Gastroesophageal sphincter (tissue), 4 donors: ENCODE measurements around the gene TIAM2. TPM values are rescaled to one million over a fixed set of nuclear protein-coding genes. Genes with fewer than 3 reads are reported as not detected.
"Not testable (repeated sequence)": the region's sequence is repeated elsewhere in the genome, so short reads cannot be mapped to it uniquely, and the experiment has no call there.

ENCODE experiments used
- ATAC-seq: fragments of 150-250 bp; one replicate; pipeline ENCODE4 v1.9.1; 2016; ENCODE audit warnings: mild to moderate bottlenecking, moderate library complexity
- H3K27ac ChIP-seq, 4 donors: fragments of 200-600 bp; sonication (generic) in 3 of 4; 1 replicate in 3 of 4; 2 replicates in 1 of 4; pipeline ENCODE4 v1.5.1; 2016 to 2019
- H3K27me3 ChIP-seq: fragments of 200-600 bp; sonication (generic); one replicate; pipeline ENCODE4 v1.5.1; 2019
- H3K36me3 ChIP-seq, 2 donors: fragments of 200-600 bp; sonication (generic); one replicate each; pipeline ENCODE4 v1.5.1; 2019; ENCODE audit warnings: control low read depth in 1 of 2
- H3K4me1 ChIP-seq, 3 donors: fragments of 200-600 bp; sonication (generic); 1 replicate in 2 of 3; 2 replicates in 1 of 3; pipeline ENCODE4 v1.5.1; 2016 to 2019; ENCODE audit warnings: control low read depth in 2 of 3
- H3K4me3 ChIP-seq, 2 donors: fragments of 200-600 bp; sonication (generic); one replicate each; pipeline ENCODE4 v1.5.1; 2019; ENCODE audit warnings: mild to moderate bottlenecking in 1 of 2, moderate library complexity in 1 of 2
- H3K9me3 ChIP-seq, 3 donors: fragments of 200-600 bp; sonication (generic); one replicate each; pipeline ENCODE4 v1.5.1; 2017 to 2019; ENCODE audit warnings: control low read depth in 2 of 3
- EP300 ChIP-seq: sonication (generic); formaldehyde crosslinking; IDR thresholded peaks from one replicate; pipeline ENCODE4 v1.6.1; 2017; ENCODE audit warnings: antibody characterized with exemption, mild to moderate bottlenecking
- POLR2A ChIP-seq, 2 donors: fragments of 450-650 bp; IDR thresholded peaks; one replicate each; pipeline ENCODE4 v1.6.1; 2017; ENCODE audit warnings: antibody characterized with exemption in 2 of 2, mild to moderate bottlenecking in 2 of 2, moderate library complexity in 1 of 2
- POLR2AphosphoS5 ChIP-seq: sonication (generic); formaldehyde crosslinking; IDR thresholded peaks from one replicate; pipeline ENCODE4 v1.6.1; 2017; ENCODE audit warnings: antibody characterized with exemption
- WGBS, 2 donors: methylation state at CpG; one replicate each; pipeline ENCODE4 v1.1.5; 2018; ENCODE audit warnings: low coverage in 1 of 2; 5-methylcytosine and 5-hydroxymethylcytosine counted together
- total RNA-seq, 4 donors: library from RNA; depleted of rRNA; stranded (reverse); fragments of >200 nt; gene quantifications; one replicate each; pipeline ENCODE4 v1.1.0, GENCODE V29; 2016
- TF ChIP-seq, protein P1 (sequence below), 4 experiments: fragments of 200-600 bp in 2 of 4; fragments of 450-650 bp in 2 of 4; sonication (generic) in 1 of 4; IDR thresholded peaks; one replicate each; pipeline ENCODE4 v1.5.1; 2017 to 2019; ENCODE audit warnings: antibody characterized with exemption in 4 of 4, mild to moderate bottlenecking in 2 of 4, moderate library complexity in 2 of 4

Gene TIAM2
- total RNA-seq, 4 donors from 2014 or later, result 6.3 to 22.6 (median 14.2) TPM

DNA sequence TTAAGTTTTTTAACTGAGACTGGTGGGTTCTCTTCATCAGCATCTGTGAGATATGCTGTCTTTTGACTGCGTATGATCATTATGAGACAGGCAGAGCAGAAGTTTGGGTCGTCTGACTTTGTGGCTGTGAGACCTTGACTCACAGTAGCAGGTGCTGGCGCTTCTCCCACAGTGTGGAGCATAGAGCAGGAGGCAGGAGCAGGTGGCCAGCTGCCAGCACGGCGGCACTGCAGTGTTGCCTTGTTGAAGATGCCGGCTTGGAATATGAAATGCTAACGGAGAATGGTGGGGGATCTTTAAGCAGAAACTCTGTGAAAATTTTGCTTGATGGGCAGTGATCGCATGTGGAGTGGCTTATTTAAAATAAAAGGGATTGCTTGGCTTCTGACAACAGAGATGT lies 105.0 kb downstream of the TIAM2 start:
- WGBS, 2 donors, result 59% methylated on average over 6 of the region's 8 CpGs; no CpG with 5 or more reads in 1 of the 2 donors
- Histone ChIP-seq H3K9me3 (no peaks in the 10 kb centered on the region), H3K27me3 (no peaks in the 10 kb centered on the region), H3K4me1 (no peaks in the 10 kb centered on the region), H3K4me3 (no peak overlapping the region), H3K36me3 (no peaks in the 10 kb centered on the region), H3K27ac (no peak overlapping the region)
- no peak for TF ChIP-seq POLR2AphosphoS5
- no peak for ATAC-seq

DNA sequence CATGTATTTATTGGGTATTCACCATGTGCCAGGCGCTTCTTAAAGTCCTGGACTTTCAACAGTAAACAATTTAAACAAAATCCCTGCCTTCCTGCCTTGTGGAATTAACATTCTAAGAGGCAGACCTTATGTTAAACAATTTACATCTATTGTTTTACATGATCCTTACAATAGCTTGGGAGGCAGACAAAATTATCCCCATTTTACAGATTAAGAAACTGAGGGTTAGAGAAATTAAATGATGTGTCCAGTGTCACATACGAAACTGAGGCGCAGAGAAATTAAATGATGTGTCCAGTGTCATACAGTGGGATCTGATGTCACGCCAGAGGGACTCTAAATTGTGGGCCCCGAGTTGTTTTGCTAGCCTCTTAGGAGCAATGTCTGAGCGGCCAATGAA lies 105.5 kb downstream of the TIAM2 start:
- ATAC-seq, result no peak
- no peak for TF ChIP-seq EP300
- TF ChIP-seq POLR2A (IDR thresholded peaks at IDR 0.05), result no peak
- TF ChIP-seq POLR2AphosphoS5, result no peak
- TF ChIP-seq, protein P1, sequence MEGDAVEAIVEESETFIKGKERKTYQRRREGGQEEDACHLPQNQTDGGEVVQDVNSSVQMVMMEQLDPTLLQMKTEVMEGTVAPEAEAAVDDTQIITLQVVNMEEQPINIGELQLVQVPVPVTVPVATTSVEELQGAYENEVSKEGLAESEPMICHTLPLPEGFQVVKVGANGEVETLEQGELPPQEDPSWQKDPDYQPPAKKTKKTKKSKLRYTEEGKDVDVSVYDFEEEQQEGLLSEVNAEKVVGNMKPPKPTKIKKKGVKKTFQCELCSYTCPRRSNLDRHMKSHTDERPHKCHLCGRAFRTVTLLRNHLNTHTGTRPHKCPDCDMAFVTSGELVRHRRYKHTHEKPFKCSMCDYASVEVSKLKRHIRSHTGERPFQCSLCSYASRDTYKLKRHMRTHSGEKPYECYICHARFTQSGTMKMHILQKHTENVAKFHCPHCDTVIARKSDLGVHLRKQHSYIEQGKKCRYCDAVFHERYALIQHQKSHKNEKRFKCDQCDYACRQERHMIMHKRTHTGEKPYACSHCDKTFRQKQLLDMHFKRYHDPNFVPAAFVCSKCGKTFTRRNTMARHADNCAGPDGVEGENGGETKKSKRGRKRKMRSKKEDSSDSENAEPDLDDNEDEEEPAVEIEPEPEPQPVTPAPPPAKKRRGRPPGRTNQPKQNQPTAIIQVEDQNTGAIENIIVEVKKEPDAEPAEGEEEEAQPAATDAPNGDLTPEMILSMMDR (IDR thresholded peaks at IDR 0.05), result no peak
- H3K36me3 ChIP-seq, result no peaks in the 10 kb centered on the region
- H3K27ac ChIP-seq, result no peak overlapping the region
- WGBS, 2 donors, result 93 to 100% methylated on average over 1 to 6 of the region's 6 CpGs
- no peaks in the 10 kb centered on the region for H3K27me3 ChIP-seq
- H3K4me1 ChIP-seq, result no peaks in the 10 kb centered on the region
- H3K4me3 ChIP-seq, result no peak overlapping the region
- no peaks in the 10 kb centered on the region for H3K9me3 ChIP-seq

DNA sequence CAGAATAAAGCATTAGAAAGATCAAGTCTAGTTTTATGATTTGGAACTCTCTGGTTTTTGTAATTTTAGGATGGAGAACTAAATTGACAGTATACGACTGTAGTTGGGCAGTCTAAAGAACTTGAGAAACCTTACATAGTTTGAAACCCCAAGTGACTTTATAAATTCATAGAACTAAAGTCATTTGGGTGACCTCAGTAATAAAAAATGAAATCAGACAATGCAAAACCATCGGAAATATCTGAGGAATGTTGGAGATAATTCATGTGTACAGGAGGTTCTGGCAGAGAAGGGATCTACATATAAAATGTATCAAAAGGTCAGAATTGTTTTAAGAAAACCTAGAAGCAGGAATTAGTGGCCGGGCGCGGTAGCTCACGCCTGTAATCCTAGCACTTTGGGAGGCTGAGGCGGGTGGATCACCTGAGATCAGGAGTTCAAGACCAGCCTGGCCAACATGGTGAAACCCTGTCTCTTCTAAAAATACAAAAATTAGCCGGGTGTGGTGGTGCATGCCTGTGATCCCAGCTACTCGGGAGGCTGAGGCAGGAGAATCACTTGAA lies 108.0 kb downstream of the TIAM2 start:
- not testable (repeated sequence) for H3K27ac ChIP-seq, H3K27me3 ChIP-seq, ATAC-seq, H3K9me3 ChIP-seq, H3K4me3 ChIP-seq, H3K36me3 ChIP-seq, H3K4me1 ChIP-seq
- WGBS, 2 donors, result 77 to 79% methylated on average over 6 to 9 of the region's 9 CpGs

DNA sequence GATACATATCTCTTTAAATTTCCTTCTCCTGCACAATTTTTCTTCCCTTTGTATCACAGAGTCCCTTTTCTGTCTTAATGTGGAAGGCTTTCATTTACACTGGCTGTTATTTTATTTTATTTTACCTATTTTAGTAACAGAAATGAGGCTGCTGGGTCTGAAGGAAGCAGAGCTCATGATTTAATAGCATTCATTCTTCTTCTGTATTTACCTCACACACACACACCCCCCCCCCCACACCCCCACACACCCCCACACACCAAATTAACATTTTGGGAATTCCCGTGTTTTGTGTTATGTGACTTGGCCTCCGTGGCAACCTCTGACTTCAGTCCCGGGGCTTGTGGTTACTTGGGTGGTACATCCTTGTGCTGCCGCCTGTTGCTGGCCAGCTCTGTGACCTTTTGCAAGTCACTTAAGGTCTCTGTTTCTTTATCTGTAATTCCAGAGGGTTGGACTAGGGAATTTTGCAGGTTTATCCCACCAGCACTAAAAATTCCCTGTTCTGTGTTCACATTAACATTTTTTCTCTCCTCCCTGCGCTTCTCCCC lies 108.8 kb downstream of the TIAM2 start:
- Histone ChIP-seq H3K27me3 (no peaks in the 10 kb centered on the region), H3K36me3 (no peaks in the 10 kb centered on the region), H3K9me3 (no peaks in the 10 kb centered on the region), H3K27ac (no peak overlapping the region), H3K4me1 (peaks cover 0 to 8% (median 0%) of the 10 kb centered on the region in 3 donors), H3K4me3 (no peak overlapping the region)
- no peak for ATAC-seq
- no peak for TF ChIP-seq POLR2AphosphoS5
- 14 to 44% methylated on average over 1 to 4 of the region's 5 CpGs for WGBS, 2 donors

DNA sequence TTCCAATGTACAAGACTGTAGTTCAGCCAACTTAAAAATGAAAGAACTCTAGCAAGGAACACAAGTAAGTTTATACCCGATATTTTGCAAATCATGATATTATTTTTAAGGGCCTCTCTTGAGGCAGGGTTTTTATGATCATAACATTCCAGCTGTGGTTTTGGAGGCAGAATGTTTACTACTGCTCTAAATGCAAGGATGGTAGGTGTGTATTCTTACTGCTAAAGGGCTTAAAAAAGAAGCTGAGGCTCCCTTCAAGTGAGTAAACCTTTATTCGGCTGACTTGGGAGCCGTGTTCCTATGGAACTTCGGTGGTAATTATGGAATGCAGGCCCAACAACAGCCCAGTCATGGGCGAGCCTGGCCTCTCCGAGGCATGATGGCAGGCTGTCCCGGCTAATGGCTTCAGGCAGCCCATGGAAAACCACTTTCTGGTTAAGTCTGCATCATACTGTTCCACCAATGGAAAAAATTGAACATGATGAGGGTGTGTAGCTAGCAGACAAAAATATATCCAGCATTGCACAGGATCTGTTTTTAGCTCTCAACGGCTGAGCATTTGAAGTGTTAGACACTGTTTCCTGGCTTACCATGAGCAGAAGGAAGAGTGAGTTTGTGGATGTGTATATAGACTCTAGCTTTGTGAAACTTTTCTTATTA lies 111.5 kb downstream of the TIAM2 start:
- Histone ChIP-seq H3K4me3 (no peak overlapping the region), H3K36me3 (no peaks in the 10 kb centered on the region), H3K27me3 (no peaks in the 10 kb centered on the region), H3K9me3 (no peaks in the 10 kb centered on the region), H3K4me1 (peaks cover 0 to 8% (median 0%) of the 10 kb centered on the region in 3 donors), H3K27ac (no peak overlapping the region)
- no peak for ATAC-seq
- 41 to 59% methylated on average over 2 to 6 of the region's 8 CpGs for WGBS, 2 donors
- TF ChIP-seq EP300, result no peak
- TF ChIP-seq POLR2A (IDR thresholded peaks at IDR 0.05), result no peak

DNA sequence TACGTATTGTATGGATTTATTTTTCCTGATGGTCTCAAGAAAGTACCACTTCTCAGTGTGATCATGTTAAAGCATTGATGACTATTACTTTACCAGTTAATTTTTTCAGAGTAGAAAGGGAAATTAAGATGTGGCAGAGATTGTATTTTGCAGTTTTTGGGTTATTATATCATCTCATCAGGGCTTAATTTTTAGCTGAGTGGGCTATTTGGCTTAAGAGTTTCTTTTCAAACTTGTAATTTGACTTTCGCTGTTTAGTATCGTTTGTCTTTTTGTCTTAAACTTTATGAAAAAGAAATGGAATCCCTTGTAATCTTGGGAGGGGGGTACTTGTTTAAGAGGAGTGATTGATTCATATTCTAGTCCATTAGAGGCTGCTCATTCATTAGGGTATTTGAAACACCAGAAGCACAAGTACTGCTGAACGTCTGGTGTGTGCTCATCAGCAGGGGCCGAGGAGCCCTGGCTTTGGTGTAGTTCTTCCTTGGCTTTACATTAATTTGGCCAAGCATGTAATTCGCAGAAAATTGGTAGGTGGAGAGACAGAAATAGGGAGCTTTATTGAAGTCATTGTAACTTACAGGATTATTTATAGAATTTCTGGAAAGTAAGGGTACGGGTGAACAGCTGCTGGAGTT lies 112.4 kb downstream of the TIAM2 start:
- H3K4me3 ChIP-seq, result no peak overlapping the region
- ATAC-seq, result no peak
- no peak for TF ChIP-seq POLR2AphosphoS5
- TF ChIP-seq EP300, result no peak
- TF ChIP-seq, protein P1 (IDR thresholded peaks at IDR 0.05), result no peak
- TF ChIP-seq POLR2A (IDR thresholded peaks at IDR 0.05), result no peak

More for the DNA sequence above, 112.4 kb downstream of the TIAM2 start:
- peaks cover 0 to 8% (median 0%) of the 10 kb centered on the region in 3 donors for H3K4me1 ChIP-seq
- no peaks in the 10 kb centered on the region for H3K36me3 ChIP-seq
- H3K9me3 ChIP-seq, result no peaks in the 10 kb centered on the region
- H3K27me3 ChIP-seq, result no peaks in the 10 kb centered on the region
- WGBS, 2 donors, result 49 to 75% methylated on average over 6 to 7 of the region's 7 CpGs
- no peak overlapping the region for H3K27ac ChIP-seq
